ENCODE data around the gene PGAP6.

DNA sequence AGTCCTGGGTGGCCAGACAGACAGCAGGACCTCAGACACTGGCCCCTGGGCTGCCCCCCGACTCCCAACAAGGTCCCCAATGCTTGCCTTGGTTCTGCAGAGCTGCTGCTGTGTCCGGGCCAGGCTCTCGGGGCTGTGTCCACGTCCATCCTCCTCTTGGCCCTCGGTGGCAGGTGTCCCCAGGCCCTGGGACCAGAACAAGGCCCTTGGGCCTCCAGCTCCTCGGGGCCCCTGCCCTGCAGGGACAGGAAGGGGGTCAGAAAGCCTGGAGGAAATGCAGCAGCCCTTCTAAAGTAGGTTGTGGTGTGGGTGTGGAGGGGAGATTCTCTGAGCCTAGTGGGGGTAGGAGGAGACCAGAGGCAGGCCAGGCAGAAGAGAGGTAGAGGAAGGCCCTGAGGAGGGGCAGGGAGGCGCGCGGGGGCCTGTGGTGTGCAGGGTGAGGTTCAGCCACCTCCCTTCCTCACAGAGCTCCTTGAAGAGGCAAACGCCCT, 26.8 kb downstream of the PGAP6 start:
- TF ChIP-seq POLR2A (IDR thresholded peaks at IDR 0.05; ENCODE audit: low read length) (no peak), GATA1 (IDR thresholded peaks at IDR 0.05; ENCODE audit: low read depth, low read length) (no peak)

Measured in erythroblast (primary cell).